GM12878 (cell line): ENCODE results near the gene EDN2. TPM values are rescaled to one million over a fixed set of nuclear protein-coding genes. Genes with fewer than 3 reads are reported as not detected.

Experiments used
- ATAC-seq: fragments of 200-7000 bp; cut with Tn5 transposase; 3 replicates; pipeline ENCODE4 v1.9.1; 2020; ENCODE audit warnings: mild to moderate bottlenecking, moderate library complexity
- BruUV-seq: library from RNA; stranded (reverse); fragments of 400-500 nt; replicated peaks from 2 replicates; lab custom pipeline; 2021; lab: Mats Ljungman, UMichigan
- CTCF ChIA-PET: fragments of 300-600 bp; sonication (Branson Sonifier 250); formaldehyde crosslinking; extraction: SDS; loops from one replicate; lab custom pipeline; 2021; ENCODE audit warnings: inconsistent platforms; lab: Yijun Ruan, JAX
- POLR2A ChIA-PET: fragments of 350-600 bp; formaldehyde crosslinking; extraction: SDS; loops from one replicate; lab custom pipeline; 2021; ENCODE audit warnings: inconsistent platforms; lab: Charles Lee
- RAD21 ChIA-PET: fragments of 300-600 bp; sonication (Branson Sonifier 250); formaldehyde crosslinking; loops from one replicate; lab custom pipeline; 2023; ENCODE audit warnings: antibody characterized with exemption; ENCODE audit not compliant: unreplicated experiment; lab: Charles Lee
- SMC1A ChIA-PET: fragments of 300-600 bp; sonication (Branson Sonifier 250); formaldehyde crosslinking; loops from one replicate; lab custom pipeline; 2023; ENCODE audit not compliant: unreplicated experiment, uncharacterized antibody; lab: Charles Lee
- DNase-seq: peaks from one replicate; pipeline ENCODE4 v3.0.0-alpha.2; 2011; ENCODE audit warnings: low read depth, low spot score
- FAIRE-seq: peaks from 3 replicates; lab custom pipeline; 2011; peaks lifted over from hg19 to GRCh38; lab: Jason Lieb, UNC
- H2AFZ ChIP-seq: 2 replicates; pipeline ENCODE4 v1.6.0; 2011; ENCODE audit warnings: low read depth, low read length, control low read depth; ENCODE audit not compliant: control insufficient read depth
- H3K27ac ChIP-seq: 2 replicates; pipeline ENCODE4 v1.5.1; 2011; ENCODE audit warnings: control low read depth; ENCODE audit not compliant: control insufficient read depth, insufficient read depth
- H3K27me3 ChIP-seq, 2 experiments: replicated peaks in 1 of 2; 2 replicates each; pipeline versions ENCODE4 v1.6.0 to v1.6.1; 2011; ENCODE audit warnings: low read length in 1 of 2; ENCODE audit not compliant: control insufficient read depth in 2 of 2, insufficient read depth in 2 of 2
- H3K36me3 ChIP-seq, 2 experiments: 2 replicates each; pipeline ENCODE4 v1.5.1; 2011; ENCODE audit warnings: low read length in 1 of 2; ENCODE audit not compliant: control insufficient read depth in 2 of 2, insufficient read depth in 2 of 2
- H3K4me1 ChIP-seq: 2 replicates; pipeline ENCODE4 v1.6.1; 2011; ENCODE audit warnings: mild to moderate bottlenecking, low read length, moderate library complexity, mixed read lengths; ENCODE audit not compliant: control insufficient read depth, insufficient read depth
- H3K4me2 ChIP-seq: 2 replicates; pipeline ENCODE4 v1.6.0; 2011; ENCODE audit warnings: control low read depth; ENCODE audit not compliant: control insufficient read depth, insufficient read depth
- H3K4me3 ChIP-seq: fragments of 200-600 bp; sonication (generic); 2 replicates; pipeline ENCODE4 v1.5.1; 2016
- H3K79me2 ChIP-seq: 2 replicates; pipeline ENCODE4 v1.6.0; 2011; ENCODE audit warnings: low read length; ENCODE audit not compliant: control insufficient read depth, insufficient read depth
- H3K9ac ChIP-seq: 2 replicates; pipeline ENCODE4 v1.8.0; 2011; ENCODE audit warnings: low read length, control low read depth, mixed read lengths; ENCODE audit not compliant: control insufficient read depth, insufficient read depth
- H3K9me3 ChIP-seq: replicated peaks from 3 replicates; pipeline ENCODE4 v1.5.1; 2011; ENCODE audit warnings: mild to moderate bottlenecking, low read length; ENCODE audit not compliant: control insufficient read depth, insufficient read depth
- H4K20me1 ChIP-seq: 2 replicates; pipeline ENCODE4 v1.6.0; 2011; ENCODE audit not compliant: control insufficient read depth, insufficient read depth
- ETV6 ChIP-seq, 2 experiments: fragments of 450-650 bp in 1 of 2; IDR thresholded peaks in 1 of 2; conservative IDR thresholded peaks in 1 of 2; 2 replicates each; pipeline ENCODE4 v1.6.1; 2014; ENCODE audit warnings: antibody characterized with exemption in 1 of 2, borderline replicate concordance in 1 of 2, low read depth in 1 of 2, mild to moderate bottlenecking in 1 of 2, moderate library complexity in 1 of 2
- NR2C2 ChIP-seq: IDR thresholded peaks from 2 replicates; pipeline ENCODE4 v1.6.1; 2011; ENCODE audit warnings: borderline replicate concordance, low read depth; ENCODE audit not compliant: control insufficient read depth, insufficient read length
- PML ChIP-seq: IDR thresholded peaks from 2 replicates; pipeline ENCODE4 v1.6.1; 2012; ENCODE audit warnings: low read length, inconsistent platforms
- POLR2AphosphoS5 ChIP-seq: IDR thresholded peaks from 2 replicates; pipeline ENCODE4 v1.6.1; 2011; ENCODE audit warnings: mild to moderate bottlenecking, low read length, inconsistent platforms
- SIN3A ChIP-seq: IDR thresholded peaks from 2 replicates; pipeline ENCODE4 v1.6.1; 2012; ENCODE audit warnings: low read depth, low read length, improper control_type of control experiment
- SIX5 ChIP-seq: IDR thresholded peaks from 2 replicates; pipeline ENCODE4 v1.6.1; 2011; ENCODE audit warnings: mild to moderate bottlenecking, low read depth, low read length, moderate library complexity; ENCODE audit not compliant: severe bottlenecking
- SMAD1 ChIP-seq: fragments of 450-650 bp; IDR thresholded peaks from 2 replicates; pipeline ENCODE4 v1.6.1; 2018; ENCODE audit warnings: mild to moderate bottlenecking, low read depth; ENCODE audit not compliant: partially characterized antibody
- TARDBP ChIP-seq: IDR thresholded peaks from 2 replicates; pipeline ENCODE4 v1.6.1; 2016; ENCODE audit warnings: borderline replicate concordance
- YY1 ChIP-seq: IDR thresholded peaks from 2 replicates; pipeline ENCODE4 v1.6.1; 2011; ENCODE audit warnings: low read depth, mild to moderate bottlenecking, low read length
- ZNF207 ChIP-seq: fragments of 450-650 bp; IDR thresholded peaks from 2 replicates; pipeline ENCODE4 v1.6.1; 2014; ENCODE audit warnings: antibody characterized with exemption, mild to moderate bottlenecking, borderline replicate concordance
- WGBS: methylation state at CpG from one replicate; pipeline ENCODE4 v1.1.6; 2016; ENCODE audit warnings: low lambda C conversion rate; ENCODE audit not compliant: insufficient replicate concordance, insufficient coverage; ENCODE audit errors: missing lambda C conversion rate; 5-methylcytosine and 5-hydroxymethylcytosine counted together
- in situ Hi-C: fragments of 300-500 bp; cut with MboI; formaldehyde crosslinking; loops from 9 replicates; pipeline ENCODE4 v1.14.3; 2018; ENCODE audit warnings: mixed read lengths
- intact Hi-C: fragments of 100-400 bp; cut with micrococcal nuclease; formaldehyde crosslinking; loops from one replicate; pipeline ENCODE4 v1.14.2; 2022; ENCODE audit not compliant: unreplicated experiment
- polyA plus RNA-seq, 11 experiments: library from polyadenylated mRNA; depleted of rRNA in 4 of 11; unstranded in 6 of 11; stranded (reverse) in 5 of 11; fragments of >200 nt; fragmentation: Nextera tagmentation in 4 of 11; fragmentation: Illumina TruSeq in 1 of 11; extraction: Ambion mirVana in 4 of 11; extraction: Trizol in 1 of 11; gene quantifications; 1 replicate in 1 of 11; 2 replicates in 10 of 11; pipeline versions ENCODE4 v1.2.1 to v1.2.3, GENCODE V29; 2011 to 2016; ENCODE audit warnings: inconsistent platforms in 2 of 11, missing spikeins in 2 of 11, low read depth in 1 of 11
- total RNA-seq, 4 experiments: library from RNA; depleted of rRNA in 3 of 4; stranded (reverse); fragments of >200 nt in 3 of 4; fragmentation: Illumina TruSeq in 1 of 4; extraction: Trizol in 1 of 4; gene quantifications; 2 replicates each; pipeline versions ENCODE4 v1.2.1 to v1.2.3, GENCODE V29; 2013 to 2021
- TF ChIP-seq, protein P1 (sequence below): fragments of 450-650 bp; IDR thresholded peaks from 2 replicates; pipeline ENCODE4 v1.6.1; 2016; ENCODE audit warnings: mild to moderate bottlenecking, moderate library complexity, borderline replicate concordance
- TF ChIP-seq, protein P2 (sequence below): IDR thresholded peaks from 2 replicates; pipeline ENCODE4 v1.6.1; 2011; ENCODE audit warnings: low read depth, mild to moderate bottlenecking, low read length, moderate library complexity, borderline replicate concordance; ENCODE audit errors: extremely low read depth

The EDN2 gene
- total and polyA plus RNA-seq, 10 of the 15 experiments (the other 5 are each of a cell fraction or from before 2014, with no cell fraction given) = 0.11 to 1.5 (median 0.43) TPM; not detected in 1

DNA sequence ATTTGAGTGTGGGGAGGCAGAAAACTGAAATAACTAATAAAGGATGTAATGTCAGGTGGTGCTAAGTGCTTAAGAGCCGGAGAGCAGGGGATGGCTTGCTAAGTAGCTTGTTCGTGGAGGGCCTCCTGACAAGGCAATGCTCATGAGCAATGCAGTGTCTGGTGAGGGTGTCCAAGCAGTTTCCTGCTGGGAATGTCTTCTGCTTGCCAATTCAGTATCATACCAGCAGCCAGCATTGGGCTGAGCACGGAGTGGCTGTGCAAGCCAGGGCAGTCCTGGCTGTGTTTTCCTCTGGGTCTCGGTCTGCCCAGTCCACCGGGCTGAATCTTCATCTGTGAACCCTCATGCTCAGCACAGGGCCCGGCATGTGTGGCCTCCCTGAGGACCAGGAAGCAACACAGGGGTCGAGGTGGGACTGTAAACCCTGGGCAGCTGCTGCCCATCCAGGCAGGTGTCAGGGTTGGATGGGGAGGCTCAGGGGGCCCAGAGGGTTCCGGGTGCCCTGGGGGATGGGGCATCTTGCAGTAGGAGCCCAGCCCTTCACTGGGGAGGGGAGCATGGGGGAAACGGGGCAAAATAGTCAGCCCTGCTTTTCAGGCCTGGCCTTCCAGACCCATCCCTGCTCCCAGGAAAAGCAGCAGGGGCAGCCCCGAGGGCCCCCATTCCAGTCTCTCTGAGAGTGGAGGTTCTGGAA lies 27.5 kb downstream of the EDN2 start:
- Histone ChIP-seq H3K36me3 (no peaks in the 10 kb centered on the region), H4K20me1 (no peaks in the 10 kb centered on the region), H3K79me2 (no peaks in the 10 kb centered on the region), H3K27ac (no peak overlapping the region), H3K9ac (no peak overlapping the region), H3K9me3 (no peaks in the 10 kb centered on the region), H3K27me3 (peaks cover 0 to 3% of the 10 kb centered on the region in 2 experiments; a peak in 2 of 4 replicates), H3K4me2 (no peak overlapping the region), H3K4me3 (no peak overlapping the region), H2AFZ (no peak overlapping the region), H3K4me1 (no peaks in the 10 kb centered on the region)
- RAD21 ChIA-PET = no interaction called here
- DNase-seq (no peak), ATAC-seq (no peak), FAIRE-seq (no peak)
- no peak for TF ChIP-seq SIN3A
- TF ChIP-seq POLR2AphosphoS5 = no peak
- TF ChIP-seq YY1 = no peak
- TF ChIP-seq, protein P1, sequence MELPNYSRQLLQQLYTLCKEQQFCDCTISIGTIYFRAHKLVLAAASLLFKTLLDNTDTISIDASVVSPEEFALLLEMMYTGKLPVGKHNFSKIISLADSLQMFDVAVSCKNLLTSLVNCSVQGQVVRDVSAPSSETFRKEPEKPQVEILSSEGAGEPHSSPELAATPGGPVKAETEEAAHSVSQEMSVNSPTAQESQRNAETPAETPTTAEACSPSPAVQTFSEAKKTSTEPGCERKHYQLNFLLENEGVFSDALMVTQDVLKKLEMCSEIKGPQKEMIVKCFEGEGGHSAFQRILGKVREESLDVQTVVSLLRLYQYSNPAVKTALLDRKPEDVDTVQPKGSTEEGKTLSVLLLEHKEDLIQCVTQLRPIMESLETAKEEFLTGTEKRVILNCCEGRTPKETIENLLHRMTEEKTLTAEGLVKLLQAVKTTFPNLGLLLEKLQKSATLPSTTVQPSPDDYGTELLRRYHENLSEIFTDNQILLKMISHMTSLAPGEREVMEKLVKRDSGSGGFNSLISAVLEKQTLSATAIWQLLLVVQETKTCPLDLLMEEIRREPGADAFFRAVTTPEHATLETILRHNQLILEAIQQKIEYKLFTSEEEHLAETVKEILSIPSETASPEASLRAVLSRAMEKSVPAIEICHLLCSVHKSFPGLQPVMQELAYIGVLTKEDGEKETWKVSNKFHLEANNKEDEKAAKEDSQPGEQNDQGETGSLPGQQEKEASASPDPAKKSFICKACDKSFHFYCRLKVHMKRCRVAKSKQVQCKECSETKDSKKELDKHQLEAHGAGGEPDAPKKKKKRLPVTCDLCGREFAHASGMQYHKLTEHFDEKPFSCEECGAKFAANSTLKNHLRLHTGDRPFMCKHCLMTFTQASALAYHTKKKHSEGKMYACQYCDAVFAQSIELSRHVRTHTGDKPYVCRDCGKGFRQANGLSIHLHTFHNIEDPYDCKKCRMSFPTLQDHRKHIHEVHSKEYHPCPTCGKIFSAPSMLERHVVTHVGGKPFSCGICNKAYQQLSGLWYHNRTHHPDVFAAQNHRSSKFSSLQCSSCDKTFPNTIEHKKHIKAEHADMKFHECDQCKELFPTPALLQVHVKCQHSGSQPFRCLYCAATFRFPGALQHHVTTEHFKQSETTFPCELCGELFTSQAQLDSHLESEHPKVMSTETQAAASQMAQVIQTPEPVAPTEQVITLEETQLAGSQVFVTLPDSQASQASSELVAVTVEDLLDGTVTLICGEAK = no peak
- no peak for TF ChIP-seq SIX5
- no peak for TF ChIP-seq TARDBP
- TF ChIP-seq ZNF207 = no peak
- TF ChIP-seq SMAD1 = no peak
- no peak for TF ChIP-seq NR2C2
- no peak for TF ChIP-seq PML
- no peak for TF ChIP-seq ETV6 (conservative IDR thresholded peaks at IDR 0.05 in 1 of 2, IDR thresholded peaks at IDR 0.05 in 1 of 2; ENCODE audit: borderline replicate concordance in 1 of 2, low read depth in 1 of 2)
- TF ChIP-seq, protein P2, sequence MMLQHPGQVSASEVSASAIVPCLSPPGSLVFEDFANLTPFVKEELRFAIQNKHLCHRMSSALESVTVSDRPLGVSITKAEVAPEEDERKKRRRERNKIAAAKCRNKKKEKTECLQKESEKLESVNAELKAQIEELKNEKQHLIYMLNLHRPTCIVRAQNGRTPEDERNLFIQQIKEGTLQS = no peak
- intact Hi-C loops = no loop called here
- in situ Hi-C loops = no loop called here
- WGBS = 30% methylated on average over 10 of the region's 10 CpGs
- POLR2A ChIA-PET = no interaction called here
- no TSS peak for BruUV-seq
- CTCF ChIA-PET = interaction anchor here (1.4 kb wide), 1 partner anchor 24 kb away, joined by 6 read pairs; no protein-coding TSS in a partner anchor
- SMC1A ChIA-PET = no interaction called here
